NCI-H526 (cell line): ENCODE results near the gene HDAC7.
"Not testable (repeated sequence)": the region's sequence is repeated elsewhere in the genome, so short reads cannot be mapped to it uniquely, and the experiment has no call there.

Experiments
- DNase-seq, 2 experiments: peaks; one replicate each; lab custom pipeline; 2025; lab: John Stamatoyannopoulos, UW

Gene HDAC7

DNA sequence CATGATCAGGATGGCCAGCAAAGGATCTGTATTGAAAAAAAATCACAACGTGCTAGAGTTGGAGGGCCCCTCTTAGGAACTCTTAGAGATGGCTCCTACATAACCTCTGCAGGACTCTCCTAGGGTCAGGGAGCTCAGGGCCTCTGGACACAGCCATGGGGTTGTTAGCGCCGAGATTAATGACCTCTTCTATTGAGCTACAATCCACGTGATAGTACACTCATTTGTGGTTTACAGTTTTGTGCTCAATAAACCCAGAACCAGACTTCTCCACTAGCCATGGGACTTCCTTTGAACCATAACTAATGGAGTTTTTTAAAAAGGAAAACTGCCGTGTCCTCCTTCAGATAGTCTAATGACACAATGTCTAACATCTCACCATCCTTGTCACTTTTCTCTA lies 29.6 kb upstream of the HDAC7 start:
- DNase-seq = no peak

DNA sequence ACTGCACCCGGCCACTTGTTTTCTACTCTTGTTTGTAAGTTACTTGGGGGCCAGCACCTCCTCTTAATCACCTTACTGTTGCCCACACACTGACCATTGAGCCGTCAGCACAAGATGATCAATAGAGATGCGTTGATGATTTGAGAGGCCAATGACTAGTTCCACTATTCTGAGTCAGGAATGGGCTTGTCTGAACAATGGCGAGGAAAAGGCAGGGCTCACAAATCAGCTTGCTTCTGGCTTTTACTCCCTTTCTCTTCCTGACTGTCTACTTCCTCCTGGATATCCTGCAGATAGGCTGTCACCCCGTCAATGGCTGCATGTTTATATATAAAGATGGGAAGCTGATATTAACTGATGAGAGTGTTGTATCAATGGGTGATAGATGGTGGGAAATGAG lies 29.1 kb upstream of the HDAC7 start:
- no peak for DNase-seq

DNA sequence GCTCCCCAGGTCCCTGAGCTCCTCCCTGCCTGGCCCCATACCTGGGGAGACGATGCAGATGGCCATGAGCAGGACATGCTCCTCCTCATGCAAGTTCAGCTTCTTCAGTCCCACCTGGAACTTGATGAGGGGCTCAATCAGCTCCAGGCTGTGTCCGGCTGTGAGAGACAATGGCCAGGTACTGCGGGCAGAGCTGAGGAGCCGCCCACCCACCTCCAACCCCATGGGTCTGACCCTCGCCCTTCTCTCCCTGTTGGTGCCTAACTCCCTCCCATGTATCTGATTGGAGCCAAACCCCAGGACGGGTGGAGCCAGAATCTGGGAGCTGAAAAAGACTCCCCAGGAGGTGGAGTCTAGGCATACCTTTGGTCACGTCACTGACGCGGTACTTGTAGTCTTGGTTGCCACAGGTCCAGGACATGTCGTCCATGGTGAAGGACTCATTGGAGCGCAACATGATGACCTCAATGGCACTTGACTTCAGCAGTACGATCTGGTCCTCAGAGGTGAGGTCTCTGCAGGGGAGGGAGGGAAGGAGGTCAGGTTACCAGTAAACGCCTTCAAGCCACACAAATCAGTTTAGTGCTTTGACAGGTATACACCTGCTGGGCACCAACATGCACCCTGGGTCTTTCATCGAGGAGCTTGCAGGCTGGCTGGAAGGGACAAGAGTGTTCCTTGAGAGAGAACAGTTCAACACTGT lies 26.7 kb upstream of the HDAC7 start:
- DNase-seq = no peak

DNA sequence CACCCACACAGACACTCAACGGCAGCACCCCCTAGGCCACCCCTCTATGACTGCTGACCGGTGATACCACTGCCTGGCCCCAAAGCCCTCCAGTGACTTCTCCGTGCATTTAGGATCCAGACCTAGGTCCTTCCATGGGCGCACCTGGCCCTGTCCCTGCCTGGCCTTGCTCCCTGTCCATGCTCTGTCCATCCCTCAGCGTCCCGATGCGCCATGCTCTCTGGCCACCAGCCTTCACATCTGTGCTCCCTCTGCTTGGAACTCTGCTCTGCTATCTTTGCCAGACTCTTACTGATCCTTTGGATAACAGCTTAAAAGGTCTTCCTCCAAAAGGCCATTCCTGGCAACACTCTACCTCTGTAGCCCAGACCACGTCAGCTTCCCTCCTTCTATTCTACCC lies 25.4 kb upstream of the HDAC7 start:
- DNase-seq = no peak

DNA sequence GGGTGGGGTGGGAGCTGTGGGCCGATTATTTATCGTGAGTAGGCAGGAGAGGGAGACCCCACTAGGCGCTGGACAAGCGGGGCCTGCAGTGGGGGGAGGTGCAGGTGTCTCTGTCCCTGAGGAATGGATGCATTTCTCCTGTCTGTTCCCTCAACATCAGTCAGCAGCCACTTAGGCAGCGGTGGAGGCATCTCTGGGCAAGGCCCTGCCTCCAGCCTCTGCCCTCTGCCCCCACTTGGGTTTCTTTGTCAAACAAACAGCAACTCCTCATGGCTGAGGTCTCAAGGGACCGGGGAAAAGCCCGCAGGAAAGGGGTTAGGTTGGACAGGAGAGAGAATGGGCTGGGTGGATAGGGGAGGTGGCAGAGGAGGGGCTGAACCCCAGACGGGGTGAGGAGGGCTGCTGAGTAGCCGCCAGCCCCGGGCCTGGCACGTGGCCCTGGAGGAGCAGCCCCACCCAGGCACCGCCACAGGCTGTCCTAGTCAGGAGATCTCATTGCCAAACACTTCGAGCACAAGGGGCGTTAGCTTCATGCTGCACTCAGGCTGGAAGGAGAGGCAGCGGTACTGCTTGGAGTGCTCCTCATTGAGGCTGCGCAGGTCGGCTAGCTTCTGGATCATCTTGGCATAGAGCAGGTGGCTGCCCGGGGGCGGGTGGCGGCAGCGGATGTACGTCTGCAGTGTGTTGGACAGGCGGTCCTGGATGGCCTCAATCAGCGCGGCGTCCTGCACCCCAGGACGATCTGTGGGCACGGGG lies 24.7 kb upstream of the HDAC7 start:
- no peak for DNase-seq

DNA sequence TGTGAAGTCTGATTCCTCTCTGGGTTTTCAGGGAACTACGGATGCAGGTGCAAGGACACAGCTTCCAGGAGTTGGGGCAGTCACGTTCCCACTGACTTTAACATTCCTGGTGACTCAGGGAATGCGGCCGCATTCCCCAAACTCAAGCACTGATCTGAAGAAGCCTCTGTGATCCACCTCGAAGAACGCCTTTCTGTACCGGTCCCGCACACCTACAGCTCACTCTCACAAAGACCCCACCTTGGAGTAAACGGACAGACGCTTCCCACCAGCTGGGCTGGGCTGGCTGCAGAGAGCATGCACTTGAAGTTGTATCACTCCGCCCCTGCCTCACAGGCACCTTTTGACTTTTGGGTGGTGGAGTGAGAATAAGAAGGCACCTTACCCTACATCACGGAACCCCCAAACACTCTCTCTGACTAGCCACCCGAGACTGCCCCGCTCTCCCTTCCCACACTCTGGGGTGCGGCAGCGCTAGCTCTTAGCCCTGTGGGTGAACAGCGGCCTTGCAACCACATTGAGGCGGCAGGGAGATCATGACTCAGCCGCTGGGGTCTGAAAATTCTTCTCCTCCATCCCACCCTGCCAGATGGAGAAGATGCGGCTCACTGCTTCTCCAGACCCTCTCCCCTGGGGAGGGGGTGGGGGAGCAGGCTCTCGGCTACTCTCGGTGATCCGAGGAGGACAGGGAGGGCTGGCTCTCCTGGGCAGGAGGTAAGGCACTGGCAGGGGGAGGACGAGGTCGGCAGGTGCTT lies 23.7 kb upstream of the HDAC7 start:
- no peak for DNase-seq

DNA sequence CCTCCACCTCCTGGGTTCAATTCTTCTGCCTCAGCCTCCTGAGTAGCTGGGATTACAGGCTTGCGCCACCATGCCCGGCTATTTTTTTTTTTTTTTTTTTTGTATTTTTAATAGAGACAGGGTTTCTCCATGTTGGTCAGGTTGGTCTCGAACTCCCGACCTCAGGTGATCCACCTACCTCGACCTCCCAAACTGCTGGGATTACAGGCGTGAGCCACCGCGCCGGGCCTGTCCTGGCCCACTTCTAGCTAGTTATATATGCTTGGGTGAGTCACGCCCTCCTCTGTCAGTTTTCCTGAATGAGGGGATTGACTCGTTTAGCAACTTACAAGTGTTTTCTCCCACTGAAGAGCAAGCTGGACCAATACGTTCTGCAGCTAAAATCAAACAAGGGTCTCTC lies 22.8 kb upstream of the HDAC7 start:
- DNase-seq = not testable (repeated sequence)

DNA sequence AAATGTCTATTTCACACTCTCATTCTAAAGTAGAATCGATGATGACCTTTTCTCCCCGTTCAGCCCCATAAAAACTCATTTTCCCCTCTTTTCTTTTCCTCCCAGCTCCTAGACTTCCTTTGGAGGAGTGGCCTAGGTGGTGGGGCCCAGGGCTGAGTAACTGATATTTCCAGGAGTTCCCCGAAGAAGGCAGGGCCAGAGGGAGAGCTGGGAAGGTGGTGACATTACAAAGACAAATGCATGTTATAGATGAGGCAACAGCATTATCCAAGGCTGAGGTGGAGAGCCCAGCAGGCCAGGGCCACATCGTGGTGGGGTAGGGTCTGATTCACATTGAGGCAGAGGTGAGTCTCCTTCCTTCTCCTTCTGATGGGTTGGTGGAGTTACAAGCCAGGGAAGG lies 22.2 kb upstream of the HDAC7 start:
- no peak for DNase-seq

DNA sequence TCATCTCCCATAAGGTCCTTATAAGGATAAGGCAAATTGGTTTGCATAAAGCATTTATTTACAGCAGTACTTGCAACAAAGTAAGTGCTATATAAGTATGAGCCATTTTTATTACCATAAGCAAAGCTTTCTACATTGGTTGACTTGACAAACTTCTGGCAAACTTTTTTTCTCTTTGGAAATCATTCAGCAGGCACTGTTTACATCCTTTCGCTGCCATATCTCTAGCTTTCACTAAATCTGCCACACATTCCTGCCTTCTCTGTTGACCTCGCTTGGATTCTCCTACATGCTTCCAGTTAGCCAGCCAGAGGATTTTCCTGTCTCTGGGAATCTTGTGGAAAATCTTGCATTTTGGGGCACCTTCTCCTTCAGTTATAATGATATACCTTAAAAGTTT lies 21.8 kb upstream of the HDAC7 start:
- DNase-seq = no peak

DNA sequence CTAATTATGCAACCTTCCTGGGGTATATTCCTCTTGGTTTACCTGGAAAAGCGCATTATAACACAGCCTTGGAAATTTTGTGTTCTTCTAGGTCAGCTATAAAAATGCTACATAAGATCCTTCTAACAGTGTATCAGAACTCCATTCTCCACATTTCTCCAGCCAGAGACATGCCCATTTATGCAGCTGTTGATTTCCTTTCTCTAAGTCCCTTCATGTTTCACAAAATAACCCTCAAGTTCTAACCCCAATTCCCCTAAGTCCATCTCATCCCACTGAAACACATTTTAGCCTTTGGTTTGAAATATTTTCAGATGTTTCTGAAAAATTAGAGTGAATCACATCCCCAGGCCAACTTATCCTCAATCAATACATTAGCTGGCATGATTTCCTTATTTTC lies 20.9 kb upstream of the HDAC7 start:
- DNase-seq = no peak

DNA sequence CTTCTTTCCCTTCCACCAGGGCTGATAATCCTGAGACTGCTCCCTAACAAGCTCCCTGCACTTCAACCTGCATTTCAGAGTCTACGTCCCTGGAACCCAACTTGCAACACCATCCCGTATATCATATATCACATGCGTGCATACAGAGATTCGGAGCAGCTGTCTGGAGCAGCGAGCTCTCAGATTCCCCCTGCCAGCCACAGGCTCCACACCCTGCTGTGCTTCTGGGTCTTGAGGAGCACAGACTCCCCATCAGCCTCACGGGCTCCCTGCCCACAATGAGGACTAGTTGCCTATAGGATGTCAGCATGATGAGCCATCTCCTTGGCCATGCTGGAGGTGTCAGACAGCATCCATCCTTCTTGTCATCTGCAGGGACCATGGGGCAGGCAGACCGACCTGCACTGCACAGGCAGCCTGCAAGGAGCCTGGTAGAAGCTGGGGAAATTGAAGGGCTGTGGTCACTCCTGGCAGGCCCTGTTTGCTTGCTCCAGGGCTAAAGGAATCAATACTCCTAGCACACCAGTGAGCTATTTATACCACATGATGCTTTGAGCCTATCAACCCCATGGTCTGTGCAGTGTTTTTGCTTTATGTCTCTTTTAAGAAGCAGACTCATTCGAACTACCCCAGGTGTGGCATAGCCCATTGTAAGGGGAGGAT lies 19.6 kb upstream of the HDAC7 start:
- no peak for DNase-seq

DNA sequence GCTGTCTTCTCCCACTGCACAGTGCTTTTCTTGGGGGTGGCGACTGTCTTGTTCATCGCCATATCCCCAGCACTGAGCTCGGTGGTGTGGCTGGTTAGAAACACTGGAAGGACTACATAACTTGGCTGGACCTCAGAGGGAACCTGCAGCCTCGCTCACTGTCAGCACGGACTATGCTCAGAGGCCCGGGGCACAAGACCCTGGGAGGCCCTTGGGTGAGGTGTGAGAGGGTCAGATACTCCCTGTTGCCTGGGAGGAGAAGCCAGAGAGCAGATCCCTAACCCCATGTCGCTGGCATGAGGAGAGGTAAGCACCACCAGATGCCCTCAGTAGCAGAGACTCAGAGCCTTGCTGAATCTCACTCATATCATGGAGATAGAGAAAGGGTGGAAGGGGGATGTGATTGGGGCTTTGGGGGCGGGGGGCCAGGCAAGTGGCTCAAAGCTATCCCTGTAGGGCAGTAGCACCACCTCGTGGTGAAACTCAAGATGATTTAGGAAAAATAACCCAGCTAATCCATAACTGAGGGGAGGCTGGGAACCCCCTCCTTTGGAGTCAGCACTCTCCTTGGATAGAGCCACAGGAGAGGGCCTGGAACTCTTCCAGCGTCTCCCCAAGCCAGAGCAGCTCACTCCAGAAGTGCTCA lies 18.7 kb upstream of the HDAC7 start:
- peak in 1 of 2 experiments; percentile 52 for DNase-seq

DNA sequence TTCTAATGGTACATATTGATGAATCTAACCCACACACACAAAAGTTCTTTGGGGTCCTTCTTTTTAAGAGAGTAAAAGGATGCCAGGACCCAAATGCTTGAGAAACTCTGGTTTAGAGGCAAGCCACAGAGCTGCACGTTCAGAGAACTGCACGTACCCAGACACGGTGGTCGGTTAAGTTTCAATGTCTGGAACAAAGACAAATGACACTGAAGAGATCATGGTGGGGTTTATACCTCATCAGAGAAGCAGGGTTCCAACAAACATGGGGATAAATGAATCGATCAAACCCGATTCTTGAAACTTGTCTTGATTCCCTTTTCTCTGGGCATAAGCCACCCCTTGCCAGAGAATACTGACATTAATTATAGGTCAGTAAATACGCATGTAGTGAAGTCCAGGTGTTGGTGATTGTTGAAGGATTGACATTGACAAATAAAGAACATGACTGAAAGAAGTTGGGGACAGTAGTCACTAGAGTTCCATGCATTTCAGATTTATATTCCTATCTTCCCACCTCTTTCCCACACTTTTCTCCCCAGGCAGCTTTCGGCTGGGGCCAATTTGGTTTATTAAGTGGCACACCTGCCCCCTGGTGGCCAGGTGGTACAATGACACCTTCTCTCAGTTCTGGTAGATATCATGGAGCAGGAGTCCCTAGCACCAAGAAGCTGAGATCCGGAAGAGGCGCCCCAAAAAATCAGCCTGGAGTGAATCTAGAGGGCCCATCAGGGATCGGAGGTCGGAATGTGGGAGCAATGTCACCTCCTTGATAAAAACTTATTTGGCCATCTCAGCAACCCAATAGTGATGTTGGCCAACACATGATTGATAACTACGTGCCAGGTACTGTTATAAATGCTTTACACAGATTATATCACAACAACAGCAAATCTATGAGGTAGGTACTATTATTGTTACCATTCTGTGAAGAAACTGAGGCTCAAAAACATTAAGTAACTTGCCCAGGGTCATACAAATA lies 17.8 kb upstream of the HDAC7 start:
- peak; percentile 57 to 87 for DNase-seq

DNA sequence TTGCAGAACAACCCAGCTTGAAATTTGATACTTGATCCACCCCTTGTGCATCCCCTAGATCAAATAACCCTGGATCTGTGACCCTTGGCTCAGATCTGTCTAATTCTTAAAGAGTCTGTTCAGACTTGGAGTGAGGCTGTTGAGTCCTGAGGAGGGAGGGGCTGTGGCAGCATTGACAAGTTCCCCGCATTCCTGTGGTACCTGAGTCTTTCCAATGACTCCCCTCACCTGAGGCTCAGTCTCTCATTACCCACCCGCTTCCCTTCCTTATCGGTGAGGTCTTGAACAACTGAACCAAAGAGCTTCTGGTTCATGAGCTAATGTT lies 16.1 kb upstream of the HDAC7 start:
- DNase-seq = no peak

DNA sequence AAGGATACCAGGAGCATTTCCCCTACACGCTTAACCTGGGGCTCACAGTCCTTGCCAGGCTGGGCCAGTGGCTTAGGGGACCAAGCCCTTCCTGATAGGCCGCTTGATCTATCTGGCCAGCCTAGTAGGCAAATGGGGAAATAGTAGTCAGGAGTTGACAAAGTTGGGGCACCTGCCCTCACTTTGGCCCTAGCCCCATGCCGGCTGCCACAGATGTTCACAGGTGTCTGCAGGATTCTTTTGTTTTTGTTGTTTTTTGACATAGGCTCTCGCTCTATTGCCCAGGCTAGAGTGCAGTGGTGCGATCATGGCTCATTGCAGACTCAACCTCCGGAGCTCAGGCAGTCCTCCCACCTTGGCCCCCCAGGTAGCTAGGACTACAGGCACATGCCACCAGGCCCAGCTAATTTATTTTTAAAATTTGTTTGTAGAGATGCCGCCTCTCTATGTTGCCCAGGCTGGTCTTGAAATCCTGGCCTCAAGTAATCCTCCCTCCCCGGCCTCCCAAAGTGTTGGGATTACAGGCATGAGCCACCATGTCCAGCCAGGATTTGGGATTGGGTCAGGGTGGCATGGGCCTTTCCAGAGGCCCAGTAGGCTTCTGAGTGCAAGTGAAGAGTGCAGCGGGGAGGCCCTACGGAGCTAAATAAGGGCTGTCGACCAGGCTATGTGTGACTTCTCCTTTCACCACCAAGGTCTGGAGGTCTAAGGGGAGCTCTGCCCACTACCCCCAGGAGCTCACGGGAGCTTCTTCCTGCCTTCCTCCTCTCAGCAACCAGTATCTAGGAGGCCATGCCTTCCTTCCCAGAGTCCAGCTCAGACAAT lies 15.5 kb upstream of the HDAC7 start:
- no peak for DNase-seq

DNA sequence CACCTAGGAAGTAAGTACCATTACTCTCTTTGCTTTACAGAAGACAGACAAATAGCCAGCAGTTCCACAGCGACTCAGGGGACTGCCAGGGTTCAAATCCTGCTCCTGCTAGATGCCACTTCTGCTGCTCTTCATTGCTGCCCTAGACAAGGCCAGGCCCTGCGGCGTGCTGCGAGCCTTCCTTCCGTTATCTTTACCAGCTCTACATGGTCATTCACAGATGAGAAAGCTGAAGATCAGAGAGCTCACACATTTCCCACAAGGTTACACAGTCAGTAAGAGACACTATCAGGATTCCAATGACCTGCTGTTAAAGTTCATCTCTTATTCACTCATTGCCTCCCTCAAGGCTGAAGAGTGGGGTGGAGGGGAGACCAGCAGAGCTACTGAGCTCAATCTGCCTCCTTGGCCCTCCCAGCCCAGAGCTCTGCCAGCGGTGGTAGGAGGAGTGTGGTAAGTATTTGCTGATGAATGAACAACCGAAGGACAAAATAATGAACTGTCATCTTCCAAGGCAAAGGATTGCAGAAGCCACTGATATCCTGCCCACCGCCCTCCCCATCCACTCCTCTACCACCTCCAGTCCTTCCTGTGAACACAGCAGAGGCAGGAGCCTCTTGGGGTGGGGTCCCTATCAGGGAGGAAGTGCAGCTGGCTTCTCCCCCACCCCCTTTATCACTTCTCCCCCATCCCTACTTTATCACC lies 14.6 kb upstream of the HDAC7 start:
- no peak for DNase-seq

DNA sequence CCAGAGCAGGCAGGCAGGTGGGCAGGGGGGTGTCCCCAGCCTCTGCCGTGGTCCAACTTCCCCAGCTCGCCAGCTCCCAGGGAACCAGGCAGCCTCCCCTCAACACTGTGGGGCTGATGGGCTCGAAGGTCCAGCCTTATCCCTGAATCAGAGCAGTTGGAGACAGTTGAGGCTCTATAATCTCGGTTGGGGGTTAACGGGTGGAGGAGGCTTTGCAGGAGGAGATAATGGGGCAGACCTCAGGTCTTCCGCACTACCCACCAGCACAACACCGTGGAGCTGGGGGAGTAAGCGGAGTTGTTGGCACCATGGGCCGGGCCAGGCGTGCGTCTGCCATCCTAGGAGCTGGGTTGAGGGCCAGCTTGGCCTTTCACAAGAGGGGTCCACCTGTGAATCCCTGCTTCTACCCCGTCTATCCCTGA lies 13.9 kb upstream of the HDAC7 start:
- DNase-seq = no peak

DNA sequence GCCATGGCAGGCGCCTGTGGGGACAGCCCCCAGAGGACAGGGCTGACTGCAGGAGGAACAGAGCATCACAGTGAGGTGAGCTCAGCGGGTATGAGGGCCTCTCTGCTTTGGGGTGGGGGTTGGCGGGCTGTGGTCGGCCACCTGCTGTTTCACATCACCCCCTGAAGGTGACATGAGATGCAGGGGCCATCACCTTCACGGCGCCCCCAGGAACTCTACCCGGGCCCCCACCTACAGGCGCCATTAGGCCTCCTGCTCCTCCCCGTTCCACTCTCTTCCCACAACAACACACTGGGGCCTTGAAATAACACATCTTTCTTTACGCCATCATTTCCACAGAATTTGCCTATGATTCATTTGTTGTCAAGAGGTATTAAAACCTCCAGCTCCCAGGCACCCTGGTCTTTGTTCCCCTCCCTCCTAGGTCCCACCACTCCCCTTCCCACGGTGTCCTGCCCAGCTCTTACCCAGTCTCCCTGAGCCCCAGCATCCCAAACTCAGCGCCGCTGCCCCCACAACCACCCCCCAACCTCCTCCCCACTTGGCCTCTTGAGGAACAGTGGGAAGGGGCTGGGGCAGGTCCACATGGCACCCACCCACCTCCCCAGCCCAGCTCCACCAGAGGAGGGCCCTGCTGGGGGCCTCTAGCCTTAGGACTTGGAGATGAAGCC lies 12.7 kb upstream of the HDAC7 start:
- DNase-seq = peak in 1 of 2 experiments; percentile 28

DNA sequence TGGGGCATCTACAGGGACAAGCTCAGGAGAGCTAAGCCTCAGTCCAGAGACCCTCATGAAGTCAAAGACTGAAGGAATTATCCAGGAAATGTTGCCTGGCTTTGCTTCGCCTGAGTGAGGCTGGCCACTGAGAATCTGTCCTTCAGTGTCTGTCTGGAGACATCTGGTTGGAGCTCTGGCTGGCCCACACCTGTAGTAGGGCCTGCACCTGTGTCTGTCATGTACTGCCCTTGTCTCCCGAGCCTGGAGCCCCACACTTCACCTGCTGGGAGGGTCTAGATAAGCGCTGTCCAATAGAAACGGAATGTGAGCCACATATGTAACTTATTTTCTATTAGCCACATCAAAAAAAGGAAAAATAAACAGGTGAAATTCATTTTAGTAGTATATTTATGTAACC lies 9.9 kb upstream of the HDAC7 start:
- DNase-seq = no peak
